ENCODE results near the gene TRMT44.

DNA sequence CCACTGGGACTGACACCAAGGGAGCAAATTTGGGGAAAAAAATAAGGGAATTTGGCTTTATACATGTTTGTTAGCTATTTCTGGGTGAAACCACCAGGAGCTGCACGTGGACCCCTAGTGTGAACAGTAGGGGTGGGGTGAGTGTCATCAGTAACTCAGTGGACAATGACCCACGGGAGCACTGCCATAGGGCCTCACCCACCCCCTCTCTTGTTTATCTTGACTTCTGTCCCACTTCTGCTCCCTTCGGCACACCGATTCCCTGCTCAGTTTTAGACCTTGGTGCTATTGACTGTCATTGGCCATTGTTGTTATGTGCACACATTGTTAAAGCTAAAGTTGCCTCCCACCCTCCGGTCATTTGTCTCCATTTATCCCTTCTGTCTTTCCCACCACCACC, 9.0 kb upstream of the TRMT44 start:
- TF ChIP-seq CTCF (IDR thresholded peaks at IDR 0.05) (no peak), POLR2A (IDR thresholded peaks at IDR 0.05) (no peak)

Data from adrenal gland (tissue), 5 donors.